Measurements from ENCODE around the gene KPNA4. TPM values are rescaled to one million over a fixed set of nuclear protein-coding genes. Genes with fewer than 3 reads are reported as not detected.

KPNA4 gene
- total and polyA plus RNA-seq, 2 of the 4 experiments (the other 2 are of a cell fraction): 12.9 to 46.1 TPM

DNA sequence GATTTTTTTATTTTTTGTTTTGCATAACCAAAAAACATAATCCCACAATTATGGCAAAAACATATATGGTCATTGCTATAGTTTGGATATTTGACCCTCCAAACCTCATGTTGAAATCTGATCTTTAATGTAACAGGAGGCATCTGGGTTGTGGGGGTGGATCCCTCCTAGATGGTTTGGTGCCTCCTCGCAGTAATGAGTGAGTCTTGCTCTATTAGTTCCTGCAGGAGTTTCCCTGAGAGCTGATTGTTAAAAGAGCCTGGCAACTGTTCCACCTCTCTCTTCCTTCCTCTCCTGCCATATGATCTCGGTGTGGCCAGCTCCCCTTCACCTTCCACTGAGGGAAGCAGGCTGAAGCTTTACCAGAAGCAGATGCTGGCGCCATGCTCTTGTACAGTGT is 82.6 kb downstream of the KPNA4 start:
- POLR2A ChIA-PET (ENCODE audit: unreplicated experiment): no interaction called here
- Histone ChIP-seq H3K18ac (ENCODE audit: low read depth, low read length) (no peak overlapping the region), H4K20me1 (ENCODE audit: insufficient read depth, low read length) (no peaks in the 10 kb centered on the region), H2AK5ac (ENCODE audit: low read depth, low read length) (no peak overlapping the region), H2BK15ac (ENCODE audit: low read depth, low read length) (no peak overlapping the region), H3K27me3 (ENCODE audit: control insufficient read depth, insufficient read depth, low read length) (no peaks in the 10 kb centered on the region), H3K23ac (ENCODE audit: low read depth, low read length) (no peak overlapping the region), H2BK5ac (ENCODE audit: low read depth, low read length, poor library complexity, severe bottlenecking) (no peak overlapping the region), H3K9me3 (ENCODE audit: control insufficient read depth, insufficient read depth, low read length) (no peaks in the 10 kb centered on the region), H2BK120ac (ENCODE audit: low read depth, low read length) (no peak overlapping the region), H3K4ac (ENCODE audit: low read depth, low read length) (no peak overlapping the region), H2BK20ac (ENCODE audit: low read depth, low read length) (no peak overlapping the region), H4K91ac (ENCODE audit: insufficient read depth, low read depth, low read length) (no peak overlapping the region), H3K56ac (ENCODE audit: extremely low read depth, insufficient read depth, low read length) (no peak overlapping the region), H4K8ac (ENCODE audit: low read depth in 2 of 2, low read length in 2 of 2) (no peak overlapping the region), H3K79me1 (ENCODE audit: low read depth in 1 of 2, low read length in 2 of 2) (peaks cover 0 to 7% of the 10 kb centered on the region in 2 experiments; a peak in 2 of 4 replicates), H2AK9ac (replicated peaks; ENCODE audit: low read depth, low read length, poor library complexity) (no peak overlapping the region), H3K4me2 (ENCODE audit: low read depth, low read length) (no peak overlapping the region), H3K36me3 (ENCODE audit: control insufficient read depth, insufficient read depth, low read length) (no peaks in the 10 kb centered on the region), H2AFZ (replicated peaks; ENCODE audit: low read length, poor library complexity) (no peak overlapping the region), H3K27ac (ENCODE audit: insufficient read depth, low read length) (no peak overlapping the region), H3K9me1 (ENCODE audit: insufficient read depth, low read length) (0 out of 2 replicates have a peak, but pooled peaks cover 5% of the 10 kb centered on the region), H3K14ac (replicated peaks; ENCODE audit: low read depth, low read length) (no peak overlapping the region), H3K4me1 (ENCODE audit: control insufficient read depth, insufficient read depth, low read length) (peaks cover 7% of the 10 kb centered on the region), H3K4me3 (ENCODE audit: insufficient read depth, low read depth, low read length) (no peak overlapping the region), H4K5ac (ENCODE audit: low read depth, low read length) (no peak overlapping the region), H3K9ac (ENCODE audit: low read depth, low read length) (no peak overlapping the region)
- WGBS, 2 experiments (ENCODE audit: extremely low coverage in 2 of 2, insufficient read length in 1 of 2): no CpG with 5 or more reads among the region's 3 CpGs
- in situ Hi-C loops (cut with MboI; ENCODE audit: low sequenced_read_pairs) (loop anchor here (10.0 kb wide), 1 partner anchor 328 kb away; no protein-coding TSS in a partner anchor), dilution Hi-C loops (cut with HindIII; ENCODE audit: low sequenced_read_pairs, unreplicated experiment) (no loop called here), intact Hi-C loops (cut with micrococcal nuclease) (no loop called here)
- ATAC-seq (ENCODE audit: low read depth): no peak
- CTCF ChIA-PET: no interaction called here
- TF ChIP-seq CEBPB (IDR thresholded peaks at IDR 0.05; ENCODE audit: low read depth, low read length) (no peak), POLR2A (IDR thresholded peaks at IDR 0.05; ENCODE audit: low read depth, low read length) (no peak), RAD21 (IDR thresholded peaks at IDR 0.05; ENCODE audit: low read length) (no peak), MAZ (IDR thresholded peaks at IDR 0.05; ENCODE audit: borderline replicate concordance, low read depth, low read length) (no peak), MAFK (IDR thresholded peaks at IDR 0.05; ENCODE audit: low read depth, low read length) (no peak), SMC3 (IDR thresholded peaks at IDR 0.05; ENCODE audit: low read depth, low read length) (no peak), RCOR1 (IDR thresholded peaks at IDR 0.05; ENCODE audit: insufficient replicate concordance, low read length) (no peak), MXI1 (IDR thresholded peaks at IDR 0.05; ENCODE audit: borderline replicate concordance, low read depth, low read length) (no peak), CHD1 (IDR thresholded peaks at IDR 0.05; ENCODE audit: low read depth, low read length) (no peak), NFE2L2 (IDR thresholded peaks at IDR 0.05; ENCODE audit: low read depth, low read length) (no peak), RFX5 (IDR thresholded peaks at IDR 0.05; ENCODE audit: low read depth, low read length) (no peak), BHLHE40 (IDR thresholded peaks at IDR 0.05; ENCODE audit: low read depth, low read length) (no peak), FOS (IDR thresholded peaks at IDR 0.05; ENCODE audit: low read depth, low read length) (no peak)
- TF ChIP-seq, protein P1, sequence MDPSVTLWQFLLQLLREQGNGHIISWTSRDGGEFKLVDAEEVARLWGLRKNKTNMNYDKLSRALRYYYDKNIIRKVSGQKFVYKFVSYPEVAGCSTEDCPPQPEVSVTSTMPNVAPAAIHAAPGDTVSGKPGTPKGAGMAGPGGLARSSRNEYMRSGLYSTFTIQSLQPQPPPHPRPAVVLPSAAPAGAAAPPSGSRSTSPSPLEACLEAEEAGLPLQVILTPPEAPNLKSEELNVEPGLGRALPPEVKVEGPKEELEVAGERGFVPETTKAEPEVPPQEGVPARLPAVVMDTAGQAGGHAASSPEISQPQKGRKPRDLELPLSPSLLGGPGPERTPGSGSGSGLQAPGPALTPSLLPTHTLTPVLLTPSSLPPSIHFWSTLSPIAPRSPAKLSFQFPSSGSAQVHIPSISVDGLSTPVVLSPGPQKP (IDR thresholded peaks at IDR 0.05; ENCODE audit: borderline replicate concordance, low read depth, low read length): no peak
- TF ChIP-seq, protein P2, sequence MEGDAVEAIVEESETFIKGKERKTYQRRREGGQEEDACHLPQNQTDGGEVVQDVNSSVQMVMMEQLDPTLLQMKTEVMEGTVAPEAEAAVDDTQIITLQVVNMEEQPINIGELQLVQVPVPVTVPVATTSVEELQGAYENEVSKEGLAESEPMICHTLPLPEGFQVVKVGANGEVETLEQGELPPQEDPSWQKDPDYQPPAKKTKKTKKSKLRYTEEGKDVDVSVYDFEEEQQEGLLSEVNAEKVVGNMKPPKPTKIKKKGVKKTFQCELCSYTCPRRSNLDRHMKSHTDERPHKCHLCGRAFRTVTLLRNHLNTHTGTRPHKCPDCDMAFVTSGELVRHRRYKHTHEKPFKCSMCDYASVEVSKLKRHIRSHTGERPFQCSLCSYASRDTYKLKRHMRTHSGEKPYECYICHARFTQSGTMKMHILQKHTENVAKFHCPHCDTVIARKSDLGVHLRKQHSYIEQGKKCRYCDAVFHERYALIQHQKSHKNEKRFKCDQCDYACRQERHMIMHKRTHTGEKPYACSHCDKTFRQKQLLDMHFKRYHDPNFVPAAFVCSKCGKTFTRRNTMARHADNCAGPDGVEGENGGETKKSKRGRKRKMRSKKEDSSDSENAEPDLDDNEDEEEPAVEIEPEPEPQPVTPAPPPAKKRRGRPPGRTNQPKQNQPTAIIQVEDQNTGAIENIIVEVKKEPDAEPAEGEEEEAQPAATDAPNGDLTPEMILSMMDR (conservative IDR thresholded peaks at IDR 0.05; ENCODE audit: low read depth, low read length): no peak
- TF ChIP-seq, protein P3, sequence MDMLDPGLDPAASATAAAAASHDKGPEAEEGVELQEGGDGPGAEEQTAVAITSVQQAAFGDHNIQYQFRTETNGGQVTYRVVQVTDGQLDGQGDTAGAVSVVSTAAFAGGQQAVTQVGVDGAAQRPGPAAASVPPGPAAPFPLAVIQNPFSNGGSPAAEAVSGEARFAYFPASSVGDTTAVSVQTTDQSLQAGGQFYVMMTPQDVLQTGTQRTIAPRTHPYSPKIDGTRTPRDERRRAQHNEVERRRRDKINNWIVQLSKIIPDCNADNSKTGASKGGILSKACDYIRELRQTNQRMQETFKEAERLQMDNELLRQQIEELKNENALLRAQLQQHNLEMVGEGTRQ (IDR thresholded peaks at IDR 0.05; ENCODE audit: low read depth, low read length): no peak
- no peak for DNase-seq
- BruUV-seq (replicated peaks): no TSS peak

All from IMR-90 (cell line).